H1 (cell line): ENCODE measurements around the gene USH2A. TPM values are rescaled to one million over a fixed set of nuclear protein-coding genes. Genes with fewer than 3 reads are reported as not detected.

Source experiments
- CTCF ChIA-PET: fragments of 300-600 bp; sonication (Branson Sonifier 250); formaldehyde crosslinking; loops from one replicate; lab custom pipeline; 2021; ENCODE audit not compliant: partially characterized antibody; lab: Charles Lee
- POLR2A ChIA-PET: fragments of 300-600 bp; sonication (Branson Sonifier 250); formaldehyde crosslinking; loops from one replicate; lab custom pipeline; 2021; ENCODE audit warnings: inconsistent platforms; ENCODE audit not compliant: partially characterized antibody; lab: Charles Lee
- DNase-seq, 2 experiments: peaks; one replicate each; pipeline versions ENCODE4 v3.0.0 to v3.0.0-alpha.2; 2010 to 2022; ENCODE audit warnings: low spot score in 2 of 2, low read depth in 1 of 2, mixed read lengths in 1 of 2
- FAIRE-seq: peaks from 2 replicates; lab custom pipeline; 2011; peaks lifted over from hg19 to GRCh38; lab: Jason Lieb, UNC
- H2AFZ ChIP-seq: 2 replicates; pipeline ENCODE4 v1.8.1; 2012; ENCODE audit warnings: low read length, inconsistent platforms
- H2AK5ac ChIP-seq: 2 replicates; pipeline ENCODE4 v1.6.1; 2013; ENCODE audit warnings: low read depth, low read length
- H2BK120ac ChIP-seq: replicated peaks from 2 replicates; pipeline ENCODE3; 2013; ENCODE audit warnings: low read depth, low read length, inconsistent platforms
- H2BK12ac ChIP-seq: 2 replicates; pipeline ENCODE4 v1.6.1; 2013; ENCODE audit warnings: low read depth, low read length
- H2BK15ac ChIP-seq: 2 replicates; pipeline ENCODE4 v1.6.1; 2013; ENCODE audit warnings: low read length
- H2BK20ac ChIP-seq: 2 replicates; pipeline ENCODE4 v1.6.1; 2013; ENCODE audit warnings: low read length
- H2BK5ac ChIP-seq: 2 replicates; pipeline ENCODE4 v1.6.1; 2013; ENCODE audit warnings: low read depth, low read length
- H3K14ac ChIP-seq: 2 replicates; pipeline ENCODE4 v1.6.1; 2013; ENCODE audit warnings: inconsistent platforms; ENCODE audit not compliant: insufficient read length
- H3K18ac ChIP-seq: 2 replicates; pipeline ENCODE4 v1.6.1; 2013; ENCODE audit warnings: low read length; ENCODE audit errors: extremely low read depth
- H3K23ac ChIP-seq: 2 replicates; pipeline ENCODE4 v1.6.1; 2013; ENCODE audit warnings: inconsistent platforms; ENCODE audit not compliant: insufficient read length
- H3K23me2 ChIP-seq: 2 replicates; pipeline ENCODE4 v1.6.1; 2013; ENCODE audit warnings: low read depth, low read length
- H3K27ac ChIP-seq: 2 replicates; pipeline ENCODE4 v1.6.1; 2011; ENCODE audit warnings: low read depth, low read length, inconsistent platforms
- H3K27me3 ChIP-seq, 4 experiments: replicated peaks in 1 of 4; 1 replicate in 1 of 4; 2 replicates in 3 of 4; pipeline versions ENCODE4 v1.6.1 to v1.8.1; 2011 to 2013; ENCODE audit warnings: low read length in 3 of 4, mild to moderate bottlenecking in 3 of 4, inconsistent platforms in 2 of 4, mixed read lengths in 2 of 4, moderate library complexity in 1 of 4; ENCODE audit not compliant: control insufficient read depth in 3 of 4, insufficient read depth in 3 of 4; ENCODE audit errors: extremely low read depth in 1 of 4
- H3K36me3 ChIP-seq, 4 experiments: 2 replicates each; pipeline versions ENCODE4 v1.6.1 to v1.8.1; 2011 to 2013; ENCODE audit warnings: mild to moderate bottlenecking in 4 of 4, low read length in 3 of 4, moderate library complexity in 2 of 4, control low read depth in 1 of 4, inconsistent platforms in 1 of 4; ENCODE audit not compliant: insufficient read depth in 4 of 4, control insufficient read depth in 2 of 4
- H3K4ac ChIP-seq: replicated peaks from 2 replicates; pipeline ENCODE3; 2013; ENCODE audit warnings: low read length, low read depth, mixed read lengths, inconsistent platforms; ENCODE audit not compliant: insufficient read length
- H3K4me1 ChIP-seq, 4 experiments: replicated peaks in 1 of 4; 1 replicate in 1 of 4; 2 replicates in 3 of 4; pipeline versions ENCODE4 v1.6.1 to v1.8.1; 2011 to 2013; ENCODE audit warnings: low read length in 3 of 4, inconsistent platforms in 2 of 4, mixed read lengths in 1 of 4; ENCODE audit not compliant: insufficient read depth in 4 of 4, control insufficient read depth in 3 of 4
- H3K4me2 ChIP-seq, 2 experiments: 2 replicates each; pipeline versions ENCODE4 v1.6.1 to v1.8.1; 2011 to 2013; ENCODE audit warnings: low read depth in 2 of 2, low read length in 2 of 2, control low read depth in 1 of 2, inconsistent platforms in 1 of 2, mild to moderate bottlenecking in 1 of 2; ENCODE audit not compliant: insufficient read depth in 1 of 2
- H3K4me3 ChIP-seq, 4 experiments: fragments of 200-600, 300-600 bp in 1 of 4; sonication (generic), shearing (Covaris generic), sonication (Bioruptor Twin) in 1 of 4; 2 replicates each; pipeline versions ENCODE4 v1.5.1 to v1.8.1; 2011 to 2016; ENCODE audit warnings: low read length in 4 of 4, low read depth in 3 of 4, control low read depth in 2 of 4, inconsistent platforms in 2 of 4, mild to moderate bottlenecking in 2 of 4, mixed read lengths in 1 of 4, moderate library complexity in 1 of 4; ENCODE audit not compliant: insufficient read depth in 2 of 4; ENCODE audit errors: extremely low read depth in 1 of 4
- H3K56ac ChIP-seq: replicated peaks from 2 replicates; pipeline ENCODE3; 2013; ENCODE audit warnings: low read depth, mild to moderate bottlenecking, mixed read lengths, low read length, inconsistent platforms; ENCODE audit not compliant: insufficient read length
- H3K79me1 ChIP-seq: 2 replicates; pipeline ENCODE4 v1.6.1; 2013; ENCODE audit warnings: low read depth, low read length, control low read depth
- H3K79me2 ChIP-seq, 2 experiments: 2 replicates each; pipeline versions ENCODE4 v1.6.1 to v1.8.1; 2012 to 2013; ENCODE audit warnings: low read length in 2 of 2, mild to moderate bottlenecking in 2 of 2, inconsistent platforms in 1 of 2; ENCODE audit not compliant: insufficient read depth in 2 of 2, control insufficient read depth in 1 of 2
- H3K9ac ChIP-seq, 4 experiments: replicated peaks in 1 of 4; 1 replicate in 1 of 4; 2 replicates in 3 of 4; pipeline versions ENCODE4 v1.6.1 to v1.8.1; 2011 to 2013; ENCODE audit warnings: low read depth in 3 of 4, low read length in 3 of 4, control low read depth in 2 of 4, mild to moderate bottlenecking in 2 of 4, moderate library complexity in 2 of 4, inconsistent platforms in 1 of 4; ENCODE audit errors: extremely low read depth in 1 of 4
- H3K9me3 ChIP-seq, 2 experiments: 2 replicates each; pipeline versions ENCODE4 v1.6.1 to v1.8.1; 2012 to 2013; ENCODE audit warnings: mild to moderate bottlenecking in 2 of 2, moderate library complexity in 2 of 2, control low read depth in 1 of 2, inconsistent platforms in 1 of 2, low read depth in 1 of 2, low read length in 1 of 2, mixed read lengths in 1 of 2; ENCODE audit not compliant: insufficient read depth in 2 of 2
- H4K20me1 ChIP-seq, 2 experiments: replicated peaks in 1 of 2; 2 replicates each; pipeline versions ENCODE3 to v1.8.1; 2011 to 2013; ENCODE audit warnings: inconsistent platforms in 2 of 2, low read length in 2 of 2, mild to moderate bottlenecking in 1 of 2; ENCODE audit not compliant: insufficient read depth in 2 of 2, control insufficient read depth in 1 of 2
- H4K5ac ChIP-seq: 2 replicates; pipeline ENCODE4 v1.6.1; 2013; ENCODE audit warnings: low read length, low read depth, mixed read lengths, inconsistent platforms; ENCODE audit not compliant: insufficient read length
- H4K8ac ChIP-seq: 2 replicates; pipeline ENCODE4 v1.8.0; 2013; ENCODE audit warnings: mild to moderate bottlenecking, moderate library complexity, low read length, inconsistent platforms; ENCODE audit not compliant: insufficient read depth; ENCODE audit errors: extremely low read depth
- H4K91ac ChIP-seq: replicated peaks from 2 replicates; pipeline ENCODE3; 2013; ENCODE audit warnings: low read length, mixed read lengths, inconsistent platforms; ENCODE audit not compliant: insufficient read length
- CBX5 ChIP-seq: fragments of 300-800, 300-1000 bp; sonication (generic); IDR thresholded peaks from 2 replicates; pipeline ENCODE4 v1.7.1; 2016; ENCODE audit warnings: antibody characterized with exemption, low read length, low read depth
- E2F6 ChIP-seq: IDR thresholded peaks from 2 replicates; pipeline ENCODE4 v1.6.1; 2012; ENCODE audit warnings: inconsistent platforms
- EZH2 ChIP-seq: fragments of 200-600 bp; sonication (generic); IDR thresholded peaks from 2 replicates; pipeline ENCODE4 v1.7.1; 2012; ENCODE audit warnings: low read depth, mild to moderate bottlenecking, moderate library complexity, low read length, inconsistent platforms; ENCODE audit not compliant: severe bottlenecking
- GTF2F1 ChIP-seq: IDR thresholded peaks from 2 replicates; pipeline ENCODE4 v1.6.1; 2012; ENCODE audit warnings: low read depth, low read length, improper control_type of control experiment, borderline replicate concordance
- JUN ChIP-seq: IDR thresholded peaks from 2 replicates; pipeline ENCODE4 v1.6.1; 2011; ENCODE audit warnings: low read depth, mild to moderate bottlenecking, improper control_type of control experiment, low read length
- KDM5A ChIP-seq: fragments of 200-600 bp; IDR thresholded peaks from 2 replicates; pipeline ENCODE4 v1.7.1; 2012; ENCODE audit warnings: mild to moderate bottlenecking, low read length, inconsistent platforms, mixed read lengths
- SAP30 ChIP-seq: fragments of 300-600 bp; sonication (generic); IDR thresholded peaks from 2 replicates; pipeline ENCODE4 v1.7.1; 2012; ENCODE audit warnings: low read length, moderate library complexity, mild to moderate bottlenecking, inconsistent platforms; ENCODE audit not compliant: insufficient read depth, insufficient replicate concordance
- SUZ12 ChIP-seq: fragments of 200-600 bp; sonication (generic); IDR thresholded peaks from 2 replicates; pipeline ENCODE4 v1.6.1; 2012; ENCODE audit warnings: mild to moderate bottlenecking, inconsistent platforms, low read length, moderate library complexity, mixed read lengths
- TAF7 ChIP-seq: optimal IDR thresholded peaks from 2 replicates; pipeline ENCODE3; 2011; ENCODE audit warnings: low read depth, mild to moderate bottlenecking, inconsistent platforms, low read length, moderate library complexity, borderline replicate concordance
- WGBS, 2 experiments: shearing (Covaris generic) in 1 of 2; methylation state at CpG; one replicate each; pipeline versions ENCODE4 v1.1.6 to v1.1.7; 2013 to 2015; ENCODE audit warnings: low lambda C conversion rate in 2 of 2, mixed read lengths in 2 of 2, inconsistent platforms in 1 of 2, low coverage in 1 of 2, missing lambda C conversion rate in 1 of 2; ENCODE audit not compliant: insufficient replicate concordance in 2 of 2, insufficient coverage in 1 of 2, insufficient read length in 1 of 2; ENCODE audit errors: extremely low coverage in 1 of 2, missing lambda C conversion rate in 1 of 2; 5-methylcytosine and 5-hydroxymethylcytosine counted together
- polyA plus RNA-seq, 7 experiments: library from polyadenylated mRNA; depleted of rRNA in 3 of 7; stranded (reverse) in 5 of 7; unstranded in 2 of 7; fragments of >200 nt in 5 of 7; fragments of 200-250 nt in 2 of 7; gene quantifications; 1 replicate in 5 of 7; 2 replicates in 1 of 7; 4 replicates in 1 of 7; pipeline versions ENCODE4 v1.2.1 to v1.2.3, GENCODE V29; 2011 to 2013; ENCODE audit warnings: missing spikeins in 2 of 7, mixed read lengths in 2 of 7
- total RNA-seq: library from RNA; stranded (reverse); fragmentation: NEBNext Ultra II Directional; extraction: Animal tissue kit (Norgen Biotek cat#: 25700); gene quantifications from 2 replicates; pipeline ENCODE4 v1.2.1, GENCODE V29; 2021

The USH2A gene
- total and polyA plus RNA-seq, 2 of the 8 experiments (the other 6 are each of a cell fraction or from before 2014, with no cell fraction given) = 0.02 to 0.17 TPM

DNA sequence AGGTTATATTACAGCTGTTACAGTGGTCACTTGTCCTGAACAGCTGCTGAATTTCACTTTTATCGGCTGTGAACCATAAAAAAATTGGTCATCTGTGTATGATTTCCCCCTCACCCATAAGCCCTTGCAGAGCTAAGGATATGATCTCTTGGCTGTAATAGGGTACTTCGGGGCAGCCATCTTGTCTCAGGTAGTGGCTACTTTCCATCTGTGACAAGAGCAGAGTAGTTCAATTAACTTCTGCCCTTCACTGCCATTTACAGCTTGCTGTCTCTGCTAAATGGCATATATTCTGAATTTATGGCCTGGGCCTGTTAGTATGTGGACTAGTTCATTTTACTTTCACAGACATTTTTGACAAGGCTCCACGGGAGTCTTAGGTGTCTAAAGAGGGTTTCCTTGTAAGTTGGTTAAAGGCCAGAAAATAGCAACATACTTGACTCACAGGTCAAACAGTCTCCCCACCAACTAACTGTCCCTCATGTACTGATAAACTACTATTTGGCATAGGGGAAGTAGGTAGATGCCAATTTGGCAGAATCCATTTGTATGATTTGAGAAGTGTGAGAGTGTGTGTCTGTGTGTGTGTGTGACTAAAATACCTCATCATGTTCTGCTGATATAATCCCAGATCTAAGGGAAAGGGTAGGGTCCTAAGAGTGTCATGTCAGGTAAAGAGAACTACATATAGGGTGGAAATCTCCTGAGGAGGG lies 704.5 kb downstream of the USH2A start:
- Histone ChIP-seq H4K91ac (no peak overlapping the region), H4K5ac (no peak overlapping the region), H3K9ac (no peak overlapping the region), H3K36me3 (no peaks in the 10 kb centered on the region), H2BK12ac (no peak overlapping the region), H2BK5ac (no peak overlapping the region), H3K27me3 (no peaks in the 10 kb centered on the region), H3K14ac (no peak overlapping the region), H2AK5ac (no peak overlapping the region), H2AFZ (no peak overlapping the region), H3K4me1 (no peaks in the 10 kb centered on the region), H4K8ac (no peak overlapping the region), H3K23ac (no peak overlapping the region), H3K79me2 (no peaks in the 10 kb centered on the region), H3K23me2 (no peaks in the 10 kb centered on the region), H3K27ac (no peak overlapping the region), H3K79me1 (no peaks in the 10 kb centered on the region), H2BK20ac (no peak overlapping the region), H3K4me3 (no peak overlapping the region), H2BK15ac (no peak overlapping the region), H3K18ac (no peak overlapping the region), H3K4me2 (no peak overlapping the region), H4K20me1 (no peaks in the 10 kb centered on the region), H3K4ac (no peak overlapping the region), H3K56ac (no peak overlapping the region), H2BK120ac (no peak overlapping the region), H3K9me3 (no peaks in the 10 kb centered on the region)
- TF ChIP-seq GTF2F1 = no peak
- no peak for TF ChIP-seq KDM5A
- no peak for TF ChIP-seq E2F6
- TF ChIP-seq SAP30 = no peak
- no peak for TF ChIP-seq CBX5
- no peak for TF ChIP-seq SUZ12
- no peak for TF ChIP-seq JUN
- TF ChIP-seq EZH2 = no peak
- TF ChIP-seq TAF7 = no peak
- no peak for FAIRE-seq
- CTCF ChIA-PET = interaction anchor here (0.7 to 2.0 kb wide), 3 partner anchors 9 to 247 kb away, joined by 3 to 8 read pairs (median 3); no protein-coding TSS in a partner anchor
- WGBS, 2 experiments = 57% methylated on average over 3 of the region's 3 CpGs; no CpG with 5 or more reads in 1 of the 2 experiments
- DNase-seq = no peak
- POLR2A ChIA-PET = no interaction called here
